ENCODE data around the gene SH2D7.

Gene SH2D7

DNA sequence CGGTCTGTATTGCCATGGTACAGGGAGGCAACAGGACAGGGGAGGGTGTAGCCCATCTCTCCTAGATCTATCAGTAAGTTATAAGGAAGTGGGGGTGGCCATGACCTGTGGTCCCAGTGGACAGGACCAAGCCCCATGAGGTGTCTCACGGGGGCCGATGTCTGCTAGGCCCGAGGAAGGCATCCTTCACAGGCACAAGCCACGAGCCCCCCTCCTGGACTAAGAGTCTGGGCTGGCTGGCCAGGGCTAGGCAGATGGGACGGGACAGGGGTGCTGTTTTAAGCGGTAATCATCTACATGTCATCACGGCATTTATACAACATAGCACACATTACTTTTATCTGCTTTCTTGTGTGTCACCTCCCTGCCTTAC lies 12.3 kb upstream of the SH2D7 start:
- TF ChIP-seq, protein P1, sequence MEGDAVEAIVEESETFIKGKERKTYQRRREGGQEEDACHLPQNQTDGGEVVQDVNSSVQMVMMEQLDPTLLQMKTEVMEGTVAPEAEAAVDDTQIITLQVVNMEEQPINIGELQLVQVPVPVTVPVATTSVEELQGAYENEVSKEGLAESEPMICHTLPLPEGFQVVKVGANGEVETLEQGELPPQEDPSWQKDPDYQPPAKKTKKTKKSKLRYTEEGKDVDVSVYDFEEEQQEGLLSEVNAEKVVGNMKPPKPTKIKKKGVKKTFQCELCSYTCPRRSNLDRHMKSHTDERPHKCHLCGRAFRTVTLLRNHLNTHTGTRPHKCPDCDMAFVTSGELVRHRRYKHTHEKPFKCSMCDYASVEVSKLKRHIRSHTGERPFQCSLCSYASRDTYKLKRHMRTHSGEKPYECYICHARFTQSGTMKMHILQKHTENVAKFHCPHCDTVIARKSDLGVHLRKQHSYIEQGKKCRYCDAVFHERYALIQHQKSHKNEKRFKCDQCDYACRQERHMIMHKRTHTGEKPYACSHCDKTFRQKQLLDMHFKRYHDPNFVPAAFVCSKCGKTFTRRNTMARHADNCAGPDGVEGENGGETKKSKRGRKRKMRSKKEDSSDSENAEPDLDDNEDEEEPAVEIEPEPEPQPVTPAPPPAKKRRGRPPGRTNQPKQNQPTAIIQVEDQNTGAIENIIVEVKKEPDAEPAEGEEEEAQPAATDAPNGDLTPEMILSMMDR (IDR thresholded peaks at IDR 0.05; ENCODE audit: control extremely low read depth, extremely low read depth, low read depth, missing control alignments): no peak
- DNase-seq (ENCODE audit: extremely low spot score): no peak
- POLR2A ChIA-PET: no interaction called here
- CTCF ChIA-PET: interaction anchor here (1.1 to 1.6 kb wide), 3 partner anchors 10 to 21 kb away, joined by 3 to 6 read pairs (median 4); no protein-coding TSS in a partner anchor

DNA sequence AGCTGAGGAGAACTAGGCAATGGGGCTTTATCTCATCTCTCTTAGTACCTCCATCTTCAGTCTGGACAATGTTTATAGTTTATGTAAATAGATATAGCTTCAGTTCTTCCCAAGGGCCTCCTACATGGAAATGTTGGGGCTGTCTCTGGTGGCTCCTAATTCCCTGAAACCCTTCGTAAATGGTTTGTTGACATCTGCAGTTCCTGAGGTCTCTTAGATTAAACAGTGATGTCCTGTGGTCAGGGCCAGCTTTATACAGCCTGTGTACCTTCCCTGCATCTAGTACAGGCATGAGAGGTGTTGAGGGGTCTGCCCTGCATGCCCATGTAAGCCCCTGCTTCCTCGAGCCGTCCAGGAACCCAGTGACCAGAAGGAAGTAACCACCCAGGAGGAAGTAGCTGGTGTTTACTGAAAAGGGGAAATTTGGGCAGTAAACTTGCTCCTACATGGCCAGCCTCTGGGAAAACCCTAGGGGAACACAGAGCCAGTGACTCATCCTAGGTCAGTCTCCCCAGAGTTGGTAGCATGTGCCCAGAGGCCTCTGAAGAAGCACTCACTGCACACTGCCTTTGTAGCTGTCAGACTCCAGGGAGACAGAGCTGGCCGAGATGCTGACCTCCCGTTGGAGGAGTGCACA lies 10.1 kb upstream of the SH2D7 start:
- DNase-seq (ENCODE audit: extremely low spot score): no peak
- POLR2A ChIA-PET: no interaction called here
- CTCF ChIA-PET: interaction anchor here (1.4 to 3.2 kb wide), 4 partner anchors 9 to 47 kb away, joined by 3 to 13 read pairs (median 8); no protein-coding TSS in a partner anchor
- TF ChIP-seq, protein P1 (IDR thresholded peaks at IDR 0.05; ENCODE audit: control extremely low read depth, extremely low read depth, low read depth, missing control alignments): no peak

DNA sequence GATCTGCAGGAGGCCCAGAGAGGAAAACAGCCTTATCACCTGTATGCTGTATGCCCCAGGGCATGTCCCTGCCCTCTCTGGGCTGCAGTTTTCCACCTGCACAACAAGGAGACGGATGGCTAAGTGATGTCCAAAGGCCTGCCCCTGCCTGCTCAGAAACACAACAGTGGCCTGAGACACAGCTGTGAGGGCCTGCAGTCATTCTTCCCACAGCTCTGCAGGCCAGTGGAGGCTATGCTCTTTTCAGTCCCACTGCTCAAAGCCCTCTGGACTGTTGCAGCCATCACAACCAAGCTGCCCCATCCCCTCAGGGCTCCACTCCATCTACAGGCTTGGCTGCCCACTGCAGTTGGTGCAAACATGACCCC lies 9.6 kb upstream of the SH2D7 start:
- TF ChIP-seq, protein P1 (IDR thresholded peaks at IDR 0.05; ENCODE audit: control extremely low read depth, extremely low read depth, low read depth, missing control alignments): no peak
- ChIA-PET POLR2A (no interaction called here), CTCF (interaction anchor here (1.4 to 3.2 kb wide), 5 partner anchors 8 to 48 kb away, joined by 3 to 13 read pairs (median 6); no protein-coding TSS in a partner anchor)
- DNase-seq (ENCODE audit: extremely low spot score): no peak

DNA sequence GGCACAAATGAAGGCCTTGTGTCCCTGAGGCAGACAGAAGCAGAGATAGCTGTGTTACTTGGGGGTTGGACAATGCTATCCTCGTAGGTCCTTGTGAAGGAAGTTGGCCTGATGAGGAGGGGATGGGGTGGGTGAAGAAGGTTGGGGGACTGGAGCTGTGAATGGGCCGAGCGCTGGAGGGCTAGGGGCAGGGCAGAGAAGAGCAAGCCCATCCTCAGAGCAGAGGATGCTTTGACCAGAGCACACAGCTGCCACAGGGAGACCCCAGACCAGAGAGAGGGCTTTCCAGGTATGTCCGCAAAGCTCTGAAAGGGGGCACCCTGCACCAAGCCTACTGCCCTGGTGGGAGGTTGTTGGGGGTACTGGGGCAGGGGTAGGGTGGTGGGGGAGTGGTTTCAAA lies 9.2 kb upstream of the SH2D7 start:
- ChIA-PET POLR2A (no interaction called here), CTCF (interaction anchor here (1.3 to 3.2 kb wide), 6 partner anchors 8 to 25 kb away, joined by 3 to 13 read pairs (median 6); no protein-coding TSS in a partner anchor)
- DNase-seq (ENCODE audit: extremely low spot score): no peak
- TF ChIP-seq, protein P1 (IDR thresholded peaks at IDR 0.05; ENCODE audit: control extremely low read depth, extremely low read depth, low read depth, missing control alignments): no peak

DNA sequence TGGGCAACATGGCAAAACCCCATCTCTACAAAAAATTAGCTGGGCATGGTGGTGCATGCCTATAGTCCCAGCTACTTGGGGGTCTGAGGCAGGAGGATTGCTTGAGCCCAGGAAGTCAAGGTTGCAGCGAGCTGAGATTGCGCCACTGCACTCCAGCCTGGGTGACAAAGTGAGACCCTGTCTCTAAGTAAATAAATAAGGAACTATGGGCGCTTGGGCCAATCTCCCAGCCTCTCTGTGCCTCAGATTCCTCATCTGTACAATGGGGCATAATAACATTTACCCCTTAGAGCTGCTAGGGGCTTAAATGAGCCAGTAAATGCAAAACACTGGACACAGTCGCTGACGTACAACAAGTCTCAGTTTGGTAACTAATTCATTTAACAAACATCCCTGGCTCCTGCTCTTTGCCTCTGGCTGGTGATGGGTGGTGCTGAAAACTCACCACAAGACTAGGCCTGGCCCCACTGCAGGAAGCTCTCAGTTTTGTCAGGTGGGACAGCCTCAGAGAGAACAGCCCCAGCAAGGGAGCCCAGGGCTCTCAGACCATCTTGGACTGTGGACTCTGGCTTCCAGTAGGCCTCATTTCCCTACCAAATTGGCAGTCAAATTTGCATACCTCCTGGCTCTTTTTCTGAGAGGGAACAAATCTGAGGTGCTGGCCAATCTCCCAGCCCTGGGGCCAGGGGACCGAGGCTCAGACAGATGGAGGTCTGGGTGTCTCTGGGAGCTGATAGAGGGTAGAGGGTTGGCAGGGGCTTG lies 8.5 kb upstream of the SH2D7 start:
- CTCF ChIA-PET: interaction anchor here (1.0 to 3.2 kb wide), 6 partner anchors 7 to 25 kb away, joined by 3 to 13 read pairs (median 4); no protein-coding TSS in a partner anchor
- POLR2A ChIA-PET: no interaction called here
- TF ChIP-seq, protein P1 (IDR thresholded peaks at IDR 0.05; ENCODE audit: control extremely low read depth, extremely low read depth, low read depth, missing control alignments): no peak
- peak; percentile 39 for DNase-seq (ENCODE audit: extremely low spot score)

DNA sequence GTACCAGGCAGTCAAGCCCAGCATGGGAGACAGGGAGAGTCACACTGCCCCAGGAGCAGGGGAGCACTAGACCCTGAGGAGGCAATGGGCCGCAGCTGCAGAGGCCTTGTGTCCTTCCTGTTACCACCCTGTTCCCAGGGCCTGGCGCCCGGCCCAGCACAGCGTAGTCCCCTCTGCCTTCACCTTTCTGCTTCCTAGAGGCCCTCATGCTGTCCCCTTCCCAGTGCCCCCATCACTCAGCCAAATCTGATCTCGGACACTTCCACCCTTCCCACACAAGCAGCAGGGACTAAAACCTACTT lies 8.0 kb upstream of the SH2D7 start:
- no peak for DNase-seq (ENCODE audit: extremely low spot score)
- POLR2A ChIA-PET: no interaction called here
- CTCF ChIA-PET: interaction anchor here (1.0 to 1.6 kb wide), 5 partner anchors 9 to 85 kb away, joined by 3 to 5 read pairs (median 3); no protein-coding TSS in a partner anchor
- TF ChIP-seq, protein P1 (IDR thresholded peaks at IDR 0.05; ENCODE audit: control extremely low read depth, extremely low read depth, low read depth, missing control alignments): no peak

All from GM10248 (cell line).